ENCODE data around the gene ABL1. TPM values are rescaled to one million over a fixed set of nuclear protein-coding genes. Genes with fewer than 3 reads are reported as not detected.

ABL1 gene
- total RNA-seq, 1 donor from 2014 or later = 121 TPM

GRCh38 chr9:130872093-130872492 is 37.0 kb downstream of the ABL1 start:
- H3K9me3 Mint-ChIP-seq (ENCODE audit: unreplicated experiment) = no peaks in the 10 kb centered on the region
- DNase-seq (ENCODE audit: low spot score) = no peak
- peaks cover 29% of the 10 kb centered on the region for H3K36me3 Mint-ChIP-seq (ENCODE audit: low read depth, unreplicated experiment)
- peaks cover 4% of the 10 kb centered on the region for H3K4me1 Mint-ChIP-seq (ENCODE audit: unreplicated experiment)
- H3K4me3 Mint-ChIP-seq (ENCODE audit: unreplicated experiment) = no peak overlapping the region
- TF ChIP-seq CTCF (IDR thresholded peaks at IDR 0.05; ENCODE audit: unreplicated experiment) = no peak
- peaks cover 2% of the 10 kb centered on the region for H3K27me3 Mint-ChIP-seq (ENCODE audit: unreplicated experiment)
- H3K27ac Mint-ChIP-seq (ENCODE audit: unreplicated experiment) = no peak overlapping the region

GRCh38 chr9:130872508-130872907 is 37.5 kb downstream of the ABL1 start:
- H3K4me1 Mint-ChIP-seq (ENCODE audit: unreplicated experiment) = peaks cover 4% of the 10 kb centered on the region

GRCh38 chr9:130872912-130873503 is 38.0 kb downstream of the ABL1 start:
- Mint-ChIP-seq H3K27me3 (ENCODE audit: unreplicated experiment) (peaks cover 2% of the 10 kb centered on the region), H3K4me1 (ENCODE audit: unreplicated experiment) (peaks cover 4% of the 10 kb centered on the region), H3K36me3 (ENCODE audit: low read depth, unreplicated experiment) (peaks cover 25% of the 10 kb centered on the region), H3K4me3 (ENCODE audit: unreplicated experiment) (no peak overlapping the region), H3K27ac (ENCODE audit: unreplicated experiment) (no peak overlapping the region), H3K9me3 (ENCODE audit: unreplicated experiment) (no peaks in the 10 kb centered on the region)
- TF ChIP-seq CTCF (IDR thresholded peaks at IDR 0.05; ENCODE audit: unreplicated experiment) = no peak
- no peak for DNase-seq (ENCODE audit: low spot score)

More at GRCh38 chr9:130872508-130872907, 37.5 kb downstream of the ABL1 start:
- no peak overlapping the region for H3K4me3 Mint-ChIP-seq (ENCODE audit: unreplicated experiment)
- TF ChIP-seq CTCF (IDR thresholded peaks at IDR 0.05; ENCODE audit: unreplicated experiment) = no peak
- peaks cover 2% of the 10 kb centered on the region for H3K27me3 Mint-ChIP-seq (ENCODE audit: unreplicated experiment)
- peaks cover 25% of the 10 kb centered on the region for H3K36me3 Mint-ChIP-seq (ENCODE audit: low read depth, unreplicated experiment)
- DNase-seq (ENCODE audit: low spot score) = no peak
- no peaks in the 10 kb centered on the region for H3K9me3 Mint-ChIP-seq (ENCODE audit: unreplicated experiment)
- H3K27ac Mint-ChIP-seq (ENCODE audit: unreplicated experiment) = no peak overlapping the region

GRCh38 chr9:130873966-130874365 is 38.9 kb downstream of the ABL1 start:
- TF ChIP-seq CTCF (IDR thresholded peaks at IDR 0.05; ENCODE audit: unreplicated experiment) = no peak
- peaks cover 26% of the 10 kb centered on the region for H3K36me3 Mint-ChIP-seq (ENCODE audit: low read depth, unreplicated experiment)
- peak overlapping the region; percentile 62 for H3K27ac Mint-ChIP-seq (ENCODE audit: unreplicated experiment)
- H3K9me3 Mint-ChIP-seq (ENCODE audit: unreplicated experiment) = no peaks in the 10 kb centered on the region
- peak overlapping the region; percentile 13 for H3K4me3 Mint-ChIP-seq (ENCODE audit: unreplicated experiment)
- DNase-seq (ENCODE audit: low spot score) = no peak
- peaks cover 2% of the 10 kb centered on the region for H3K27me3 Mint-ChIP-seq (ENCODE audit: unreplicated experiment)
- H3K4me1 Mint-ChIP-seq (ENCODE audit: unreplicated experiment) = peaks cover 4% of the 10 kb centered on the region

- no peak for DNase-seq (ENCODE audit: low spot score)
- TF ChIP-seq CTCF (IDR thresholded peaks at IDR 0.05; ENCODE audit: unreplicated experiment) = no peak
- H3K4me1 Mint-ChIP-seq (ENCODE audit: unreplicated experiment) = peaks cover 4% of the 10 kb centered on the region
- H3K4me3 Mint-ChIP-seq (ENCODE audit: unreplicated experiment) = peak overlapping the region; percentile 31
- no peak overlapping the region for H3K27ac Mint-ChIP-seq (ENCODE audit: unreplicated experiment)
- H3K36me3 Mint-ChIP-seq (ENCODE audit: low read depth, unreplicated experiment) = peaks cover 34% of the 10 kb centered on the region
- H3K27me3 Mint-ChIP-seq (ENCODE audit: unreplicated experiment) = peaks cover 2% of the 10 kb centered on the region
- no peaks in the 10 kb centered on the region for H3K9me3 Mint-ChIP-seq (ENCODE audit: unreplicated experiment)
Measured at GRCh38 chr9:130874783-130875182, 39.7 kb downstream of the ABL1 start.

Measured in endothelial cell (in vitro differentiated cells).